Activated CD4-positive, alpha-beta T cell treated with anti-CD3 and anti-CD28 coated beads, Interleukin-2, amount 50 U/mL, for 16 hours (primary cell): ENCODE data around the gene DGLUCY.
A peak's percentile ranks its signal among the peaks of the same experiment; 100 is the strongest.
"Not testable (repeated sequence)": the region's sequence is repeated elsewhere in the genome, so short reads cannot be mapped to it uniquely, and the experiment has no call there.

Source experiments
- DNase-seq: peaks from one replicate; pipeline ENCODE4 v3.0.0-alpha.2; 2020

Gene DGLUCY

GRCh38 chr14:91113829-91114078 lies at the start of gene DGLUCY:
Gene DGLUCY (plus strand): TSS chr14:91114073. CDS start chr14:91160295, 46,222 bp downstream.
- DNase-seq = peak; percentile 85

- DNase-seq = no peak
Observed at GRCh38 chr14:91065266-91065665, 48.6 kb upstream of the DGLUCY start.

- DNase-seq = peak; percentile 44
Observed at GRCh38 chr14:91067186-91067585, 46.7 kb upstream of the DGLUCY start.

GRCh38 chr14:91068642-91069041 lies 45.2 kb upstream of the DGLUCY start:
- peak; percentile 35 for DNase-seq

GRCh38 chr14:91070572-91070971 lies 43.3 kb upstream of the DGLUCY start:
- no peak for DNase-seq

- no peak for DNase-seq
Observed at GRCh38 chr14:91075553-91075952, 38.3 kb upstream of the DGLUCY start.

- peak; percentile 92 for DNase-seq
Observed at GRCh38 chr14:91078095-91078737, 35.7 kb upstream of the DGLUCY start.

- peak; percentile 63 for DNase-seq
Observed at GRCh38 chr14:91080071-91080470, 33.8 kb upstream of the DGLUCY start.

GRCh38 chr14:91082282-91082681 lies 31.6 kb upstream of the DGLUCY start:
- no peak for DNase-seq

- no peak for DNase-seq
Observed at GRCh38 chr14:91084516-91084915, 29.4 kb upstream of the DGLUCY start.

GRCh38 chr14:91087470-91087869 lies 26.4 kb upstream of the DGLUCY start:
- DNase-seq = not testable (repeated sequence)

GRCh38 chr14:91088585-91089235 lies 25.2 kb upstream of the DGLUCY start:
- no peak for DNase-seq

GRCh38 chr14:91089958-91090535 lies 23.8 kb upstream of the DGLUCY start:
- no peak for DNase-seq

- DNase-seq = no peak
Observed at GRCh38 chr14:91090743-91091142, 23.1 kb upstream of the DGLUCY start.

- DNase-seq = no peak
Observed at GRCh38 chr14:91092073-91092472, 21.8 kb upstream of the DGLUCY start.

- DNase-seq = not testable (repeated sequence)
Observed at GRCh38 chr14:91093743-91094472, 20.0 kb upstream of the DGLUCY start.

GRCh38 chr14:91094772-91095171 lies 19.1 kb upstream of the DGLUCY start:
- DNase-seq = no peak

- DNase-seq = no peak
Observed at GRCh38 chr14:91095178-91095577, 18.7 kb upstream of the DGLUCY start.

- DNase-seq = not testable (repeated sequence)
Observed at GRCh38 chr14:91097657-91098056, 16.2 kb upstream of the DGLUCY start.

GRCh38 chr14:91098591-91098990 lies 15.3 kb upstream of the DGLUCY start:
- no peak for DNase-seq

GRCh38 chr14:91100102-91100501 lies 13.8 kb upstream of the DGLUCY start:
- DNase-seq = peak; percentile 54

GRCh38 chr14:91103116-91103515 lies 10.8 kb upstream of the DGLUCY start:
- no peak for DNase-seq

GRCh38 chr14:91108941-91109611 lies 4.8 kb upstream of the DGLUCY start:
- DNase-seq = peak; percentile 76
